G401 (cell line): ENCODE measurements around the gene SNX30. TPM values are rescaled to one million over a fixed set of nuclear protein-coding genes. Genes with fewer than 3 reads are reported as not detected.
"Not testable (repeated sequence)": the region's sequence is repeated elsewhere in the genome, so short reads cannot be mapped to it uniquely, and the experiment has no call there.

Experiments used
- DNase-seq: peaks from one replicate; pipeline ENCODE4 v3.0.0-alpha.2; 2015; ENCODE audit warnings: low spot score
- in situ Hi-C: cut with HindIII; loops from 2 replicates; pipeline ENCODE4 v1.10.0; 2016; ENCODE audit warnings: low sequenced_read_pairs, mixed read lengths
- total RNA-seq: library from RNA; depleted of rRNA; stranded (reverse); fragments of >200 nt; shearing (Covaris generic); gene quantifications from 2 replicates; pipeline ENCODE4 v1.2.3, GENCODE V29; 2014; rRNA removed

The SNX30 gene
- 11.9 and 12.8 TPM in 2 replicates for total RNA-seq

DNA sequence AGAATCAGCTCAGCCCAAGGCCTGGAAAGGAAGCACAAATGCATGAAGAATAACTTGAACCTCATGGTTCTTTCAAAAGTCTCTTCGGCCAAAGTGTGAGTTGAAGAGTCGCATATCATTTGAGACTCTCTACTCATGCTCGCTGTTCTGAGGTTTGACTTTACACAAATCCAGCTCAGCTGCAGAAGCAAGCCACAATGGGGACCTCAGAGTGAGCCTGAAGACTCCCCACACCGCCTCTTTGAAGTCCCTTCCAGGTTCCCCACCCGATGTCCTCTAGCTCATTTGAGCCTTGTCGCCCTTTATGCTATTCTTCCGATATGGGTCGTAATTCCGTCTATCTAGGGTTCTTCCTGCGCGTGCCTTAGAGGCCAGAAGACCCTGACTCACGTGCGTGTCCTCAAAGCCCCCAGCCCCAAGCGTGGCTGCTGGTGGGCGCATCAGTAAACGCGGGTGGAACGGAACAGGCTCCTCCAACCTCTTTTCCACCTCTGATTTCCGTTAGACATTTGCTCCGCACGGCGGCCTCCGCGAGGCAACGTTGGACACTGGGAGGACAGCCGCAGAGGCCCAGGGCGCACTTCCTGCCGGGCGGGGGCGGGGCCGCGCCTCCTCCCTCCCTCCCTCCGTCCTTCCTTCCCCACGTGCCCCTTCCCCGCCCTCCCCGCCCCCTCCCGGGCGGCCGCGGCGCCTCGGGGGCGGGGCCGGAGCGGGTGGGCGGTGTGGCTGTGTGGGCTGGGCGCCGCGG, at the start of gene SNX30:
Gene SNX30, plus strand, starts transcription at position 745 of the 748 bp plus-strand sequence. CDS start 242 bp downstream, outside the sequence.
- peak; percentile 90 for DNase-seq
- in situ Hi-C loops, result no loop called here

GRCh38 chr9:112703304-112703703, 47.3 kb upstream of the SNX30 start:
- no peak for DNase-seq
- in situ Hi-C loops, result no loop called here

DNA sequence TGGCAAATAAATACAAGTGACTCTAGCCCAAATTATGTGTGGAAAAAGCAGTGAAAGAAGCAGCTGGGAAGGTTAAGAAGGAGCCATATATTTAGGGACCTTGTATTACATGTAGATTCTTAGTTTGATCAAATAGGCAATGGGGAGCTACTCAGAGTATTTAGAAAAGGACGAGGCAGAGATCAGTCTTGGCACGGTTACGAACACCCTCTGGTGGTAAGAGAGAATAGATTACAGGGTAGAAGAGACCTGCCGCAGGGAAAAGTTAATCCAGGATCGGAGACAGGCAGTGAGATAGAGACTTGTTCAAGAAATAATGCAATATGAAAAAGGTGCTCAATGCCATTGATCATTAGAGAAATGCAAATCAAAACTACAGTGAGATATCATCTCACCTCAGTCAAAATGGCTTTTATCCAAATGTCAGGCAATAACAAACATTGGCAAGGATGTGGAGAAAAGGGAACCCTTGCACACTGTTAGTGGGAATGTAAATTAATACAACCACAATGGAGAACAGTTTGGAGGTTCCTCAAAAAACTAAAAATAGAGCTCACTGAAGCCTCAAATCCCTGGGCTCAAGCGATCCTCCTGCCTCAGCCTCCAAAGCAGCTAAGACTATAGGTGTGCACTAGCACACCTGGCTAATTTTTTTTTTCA, 44.7 kb upstream of the SNX30 start:
- DNase-seq, result peak; percentile 77
- in situ Hi-C loops, result no loop called here

DNA sequence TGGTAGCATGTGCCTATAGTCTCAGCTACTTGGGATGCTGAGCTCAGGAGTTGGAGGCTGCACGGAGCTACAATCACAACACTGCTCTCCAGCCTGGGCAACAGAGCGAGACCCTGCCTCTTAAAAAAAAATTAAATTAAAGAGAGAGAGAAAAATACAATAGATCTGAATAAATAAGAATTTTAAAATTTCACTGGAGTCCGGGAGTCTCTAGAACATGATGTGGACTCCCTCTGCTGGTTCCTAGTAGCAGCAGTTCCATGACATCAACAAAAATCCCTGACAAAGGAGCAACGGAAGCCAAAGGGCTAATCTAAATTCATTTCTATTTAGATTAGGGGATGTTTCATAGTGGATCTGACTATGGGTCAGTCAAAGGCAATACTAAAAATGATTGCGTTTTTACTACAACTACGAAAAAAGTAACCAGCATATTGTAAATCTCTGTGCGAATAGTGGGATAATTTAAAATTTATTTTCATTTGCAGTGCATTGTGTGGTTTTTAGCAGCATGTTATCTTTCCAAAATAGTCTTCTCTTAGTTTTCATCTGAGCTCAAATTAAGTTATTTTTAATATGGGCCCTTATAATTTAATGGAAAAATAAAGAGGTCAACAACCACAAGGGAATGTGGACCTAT, 39.4 kb upstream of the SNX30 start:
- DNase-seq, result peak; percentile 57
- in situ Hi-C loops, result no loop called here

- DNase-seq, result no peak
- in situ Hi-C loops, result no loop called here
Observed at GRCh38 chr9:112712678-112713077, 37.9 kb upstream of the SNX30 start.

- in situ Hi-C loops, result no loop called here
Observed at GRCh38 chr9:112717661-112718331, 32.8 kb upstream of the SNX30 start, which contains the start of gene INIP. TSS of gene INIP (minus strand) at chr9:112718117. CDS start at chr9:112716485, 1,632 bp downstream.

DNA sequence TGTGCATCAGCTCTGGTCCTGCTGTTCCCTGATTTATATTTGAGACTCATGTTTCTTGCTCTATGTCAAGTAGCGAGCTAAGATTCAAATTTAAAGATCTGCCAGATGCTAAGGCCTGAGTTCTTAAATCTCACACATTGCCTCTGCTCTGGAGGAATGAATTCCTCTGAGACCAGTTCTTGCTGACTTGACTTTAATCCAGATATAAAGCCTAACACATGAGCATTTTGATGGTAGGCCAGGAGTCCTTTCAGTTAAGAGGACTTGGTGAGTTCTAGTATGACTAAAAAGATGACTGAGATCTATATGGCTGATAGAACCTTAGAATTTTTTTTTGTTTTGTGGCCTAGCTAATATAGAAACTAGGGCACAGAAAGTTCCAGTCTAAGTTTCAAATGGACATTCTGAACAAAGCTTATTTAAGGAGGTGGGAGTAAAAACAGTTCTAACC, 31.3 kb upstream of the SNX30 start:
- in situ Hi-C loops, result no loop called here

More at GRCh38 chr9:112717661-112718331, 32.8 kb upstream of the SNX30 start, which contains the start of gene INIP:
- peak; percentile 96 for DNase-seq

DNA sequence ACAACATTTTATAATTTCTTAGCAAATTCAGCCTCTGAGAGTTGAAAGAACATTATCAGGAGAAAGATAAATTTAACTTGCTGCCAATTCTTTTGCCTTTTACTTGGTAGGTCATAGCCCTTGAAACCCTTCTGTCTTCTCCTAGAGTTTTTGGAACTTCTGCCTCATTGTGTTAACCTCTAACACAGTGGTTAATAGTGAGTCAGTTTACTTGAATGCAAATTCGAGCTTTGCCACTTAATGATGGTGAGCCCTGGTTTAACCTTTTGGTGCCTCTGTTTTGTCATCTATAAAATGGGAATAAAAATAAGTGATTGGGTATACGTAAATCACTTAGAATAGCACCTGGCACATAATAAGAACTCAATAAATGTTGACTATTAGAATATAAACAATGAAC, 30.9 kb upstream of the SNX30 start:
- in situ Hi-C loops, result no loop called here
- DNase-seq, result no peak

More for the DNA sequence above, 31.3 kb upstream of the SNX30 start:
- DNase-seq, result peak; percentile 21

- no peak for DNase-seq
- in situ Hi-C loops, result no loop called here
Observed at GRCh38 chr9:112720113-112720780, 30.3 kb upstream of the SNX30 start.

DNA sequence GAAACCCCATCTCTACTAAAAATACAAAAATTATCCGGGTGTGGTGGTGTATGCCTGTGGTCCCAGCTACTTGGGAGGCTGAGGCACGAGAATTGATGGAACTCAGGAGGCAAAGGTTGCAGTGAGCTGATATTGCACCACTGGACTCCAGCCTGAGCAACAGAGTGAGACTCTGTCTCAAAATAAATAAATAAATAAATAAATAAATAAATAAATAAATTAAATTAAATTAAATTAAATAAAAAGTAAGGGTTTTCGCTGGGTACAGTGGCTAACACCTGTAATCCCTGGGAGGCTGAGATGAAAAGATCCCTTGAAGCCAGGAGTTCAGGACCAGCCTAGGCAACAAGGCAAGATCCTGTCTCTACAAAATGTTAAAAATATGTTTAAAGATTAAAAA, 27.8 kb upstream of the SNX30 start:
- DNase-seq, in situ Hi-C loops: not testable (repeated sequence)

DNA sequence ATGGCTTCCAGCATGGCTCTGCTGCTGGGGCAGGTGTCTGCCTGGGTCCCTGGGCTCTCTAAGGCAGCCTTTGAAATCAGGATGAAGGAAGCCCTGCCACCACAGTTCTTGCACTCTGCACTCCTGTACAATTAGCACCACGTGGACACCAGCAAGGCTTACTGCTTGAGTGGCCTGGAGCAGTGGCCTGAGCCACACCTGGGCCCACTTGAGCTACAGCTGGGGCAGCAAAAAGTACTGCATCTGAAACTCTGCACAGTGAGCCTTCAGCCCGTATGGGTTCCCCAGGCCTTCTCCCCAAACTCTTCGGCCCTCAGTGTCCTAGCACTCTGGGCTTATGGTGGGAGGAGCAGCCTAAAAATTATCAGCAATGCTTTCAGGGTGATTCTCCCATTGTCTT, 24.6 kb upstream of the SNX30 start:
- DNase-seq, result no peak
- in situ Hi-C loops, result no loop called here

DNA sequence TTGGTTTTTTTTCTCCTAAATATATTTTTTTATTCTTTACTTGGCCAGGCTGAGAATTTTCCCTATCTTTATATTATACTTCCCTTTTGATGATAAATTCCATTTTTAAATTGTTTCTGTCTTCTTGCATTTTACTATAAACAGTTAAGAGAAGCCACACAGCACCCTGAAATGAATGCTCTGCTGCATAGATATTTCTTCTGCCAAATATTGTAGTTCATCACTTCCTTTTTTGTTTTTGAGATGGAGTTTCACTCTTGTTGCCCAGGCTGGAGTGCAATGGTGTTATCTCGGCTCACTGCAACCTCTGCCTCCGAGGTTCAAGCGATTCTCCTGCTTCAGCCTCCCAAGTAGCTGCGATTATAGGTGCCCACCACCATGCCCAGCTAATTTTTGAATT, 24.1 kb upstream of the SNX30 start:
- no peak for DNase-seq
- in situ Hi-C loops, result no loop called here

- in situ Hi-C loops, result no loop called here
- no peak for DNase-seq
Observed at GRCh38 chr9:112728401-112728800, 22.2 kb upstream of the SNX30 start.

DNA sequence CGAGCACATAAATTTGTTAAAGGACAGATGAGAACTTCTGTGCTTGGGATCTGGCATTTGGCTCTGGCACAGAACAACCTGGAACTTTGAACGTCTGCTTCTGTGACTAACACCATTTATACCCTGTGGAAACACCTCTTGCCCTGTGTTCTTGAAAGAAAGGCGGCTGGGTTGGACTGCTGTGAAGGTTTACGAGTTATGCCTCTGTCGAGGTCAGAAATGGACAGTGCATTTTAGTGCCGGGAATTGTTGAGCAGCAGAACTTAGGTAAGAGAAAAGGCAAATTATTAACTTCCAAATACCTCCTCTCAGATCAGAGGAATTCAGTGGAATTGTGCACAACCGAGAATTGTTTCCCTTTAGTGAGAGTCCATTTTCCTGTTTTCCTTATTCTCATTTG, 18.6 kb upstream of the SNX30 start:
- in situ Hi-C loops, result no loop called here
- no peak for DNase-seq

GRCh38 chr9:112734892-112735291, 15.7 kb upstream of the SNX30 start:
- no peak for DNase-seq
- in situ Hi-C loops, result no loop called here

DNA sequence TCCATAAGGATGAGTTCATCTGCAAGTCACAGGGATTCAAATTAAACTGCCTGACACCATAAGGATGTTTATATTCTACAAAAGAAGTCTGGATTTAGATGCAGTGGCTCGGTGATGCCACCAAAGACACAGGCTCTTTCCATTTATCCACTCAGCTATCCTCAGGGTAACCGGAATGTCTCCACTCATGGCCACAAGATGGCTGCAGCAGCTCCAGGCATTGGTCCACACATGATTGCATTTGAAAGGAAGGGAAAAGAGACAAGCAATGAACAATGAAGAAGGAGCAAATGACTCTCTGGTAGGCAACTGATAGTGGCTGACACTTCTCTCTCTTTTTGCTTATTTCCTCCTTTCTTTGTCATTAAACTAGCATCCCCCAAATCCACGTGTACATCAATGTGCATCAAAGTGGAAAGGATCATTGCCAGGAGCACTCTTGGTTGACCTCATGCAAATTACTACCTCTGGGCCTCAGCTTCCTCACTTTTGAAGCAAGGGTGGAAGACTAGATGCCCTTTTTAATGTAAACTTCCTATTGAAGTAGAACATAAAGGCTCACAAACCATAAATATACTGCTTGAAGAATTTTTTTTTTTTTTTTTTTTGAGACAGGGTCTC, 7.2 kb upstream of the SNX30 start:
- in situ Hi-C loops, result no loop called here
- no peak for DNase-seq

- DNase-seq, result no peak
- in situ Hi-C loops, result no loop called here
Observed at GRCh38 chr9:112744177-112744576, 6.4 kb upstream of the SNX30 start.

GRCh38 chr9:112747094-112747493, 3.5 kb upstream of the SNX30 start:
- DNase-seq, result no peak
- in situ Hi-C loops, result no loop called here

GRCh38 chr9:112750764-112751055, 150 bp downstream of the SNX30 start:
- DNase-seq, result no peak

More at GRCh38 chr9:112750764-112751055, 150 bp downstream of the SNX30 start:
- in situ Hi-C loops, result no loop called here
